CD1c-positive myeloid dendritic cell (primary cell): ENCODE measurements around the gene CILP.
"Not testable (repeated sequence)": the region's sequence is repeated elsewhere in the genome, so short reads cannot be mapped to it uniquely, and the experiment has no call there.

Experiments
- DNase-seq: peaks from one replicate; pipeline ENCODE4 v3.0.0-alpha.2; 2016; ENCODE audit errors: extremely low spot score

Gene CILP

DNA sequence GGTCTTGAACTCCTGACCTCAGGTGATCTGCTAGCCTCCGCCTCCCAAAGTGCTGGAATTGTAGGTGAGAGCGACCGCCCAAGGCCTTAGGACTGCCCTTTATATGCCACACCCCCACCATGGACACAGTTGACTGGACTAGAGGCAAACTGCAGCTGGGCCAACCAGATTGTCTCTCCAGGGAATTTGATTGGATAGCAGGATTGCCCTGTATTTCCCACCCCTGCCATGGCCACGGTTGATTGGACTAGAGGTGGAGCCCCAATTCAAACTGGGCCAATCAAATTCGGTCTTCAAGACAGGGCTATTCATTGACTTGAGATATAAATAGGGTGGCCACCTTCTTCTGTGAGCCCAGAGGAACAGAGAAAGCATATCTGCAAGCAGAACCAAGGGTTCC lies 19.3 kb downstream of the CILP start:
- DNase-seq, result peak; percentile 5

DNA sequence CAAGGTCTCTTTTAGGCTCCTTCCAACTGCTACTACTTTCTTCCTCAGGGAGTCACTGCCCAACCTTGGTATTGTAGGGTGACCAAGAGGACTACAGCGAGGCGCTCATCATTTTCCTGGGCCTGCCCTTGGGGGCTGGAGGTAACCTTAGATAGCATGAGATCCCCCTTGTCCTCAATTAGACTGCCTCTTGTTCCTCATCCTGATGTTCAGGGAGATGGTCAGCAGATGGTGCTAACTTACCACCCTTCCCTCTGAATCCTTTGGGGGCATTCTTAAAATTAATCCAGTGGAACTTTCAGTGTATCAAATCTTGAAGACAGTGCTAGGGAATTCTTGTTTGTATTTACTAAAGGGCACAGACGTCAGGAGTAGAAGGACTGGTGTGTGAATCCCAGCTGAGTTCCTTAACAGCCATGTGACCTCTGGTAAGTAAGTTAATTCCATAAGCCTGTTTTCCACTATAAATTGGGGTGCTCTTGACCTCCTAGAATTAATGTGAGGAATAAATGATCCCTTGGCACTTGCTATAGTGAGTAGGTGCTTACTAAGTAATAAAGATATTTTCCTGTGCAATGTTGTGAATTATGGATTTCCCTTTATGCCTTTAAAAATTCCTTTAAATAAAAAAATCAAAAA lies 22.1 kb downstream of the CILP start:
- peak; percentile 43 for DNase-seq

- DNase-seq, result not testable (repeated sequence)
Measured at GRCh38 chr15:65188472-65188871, 22.8 kb downstream of the CILP start.

DNA sequence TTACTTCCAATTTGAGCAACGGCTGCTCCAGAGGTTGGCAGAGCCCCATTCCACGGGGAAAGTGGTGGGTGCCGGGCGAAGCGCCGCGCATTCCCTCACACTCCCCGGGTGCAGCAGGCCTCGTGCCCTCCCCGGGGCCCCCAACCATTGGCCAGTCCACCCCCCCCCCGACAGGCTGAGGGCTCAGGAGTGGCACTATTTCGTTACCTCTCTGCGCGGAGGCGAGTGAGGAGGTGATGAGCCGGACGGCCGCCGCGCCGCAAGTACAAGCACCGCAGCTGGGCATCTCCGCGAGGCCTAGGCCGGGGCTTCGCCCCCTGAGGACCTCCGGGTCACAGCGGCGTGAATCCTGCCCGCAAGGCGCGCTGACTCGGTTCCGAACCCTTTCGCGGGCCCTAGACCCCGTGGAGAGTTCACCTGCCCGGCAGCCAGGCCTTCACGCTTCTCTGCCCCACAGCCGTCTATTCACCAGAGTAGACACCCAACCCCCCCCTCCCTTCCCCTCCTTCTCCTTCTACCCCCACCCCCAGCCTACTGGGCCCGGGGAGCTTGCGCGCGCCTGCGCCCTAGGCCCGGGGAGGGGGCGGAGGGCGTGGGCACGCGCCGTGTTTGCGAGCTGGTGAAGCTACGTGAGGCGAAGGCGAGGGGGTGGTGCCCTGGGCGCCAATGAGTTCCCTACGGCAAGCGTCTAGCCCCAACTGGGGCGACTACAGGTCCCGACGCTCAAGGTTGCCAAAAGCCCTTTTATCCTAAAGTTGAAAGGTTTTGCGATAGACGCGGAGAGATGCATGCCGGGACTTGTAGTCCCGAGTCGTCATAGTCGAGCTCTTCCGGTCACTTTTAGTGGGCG lies 26.2 kb downstream of the CILP start, which contains the start of gene CLPX:
TSS of gene CLPX (minus strand) at position 475 of the 850 bp plus-strand sequence. CDS start at position 286, 189 bp downstream.
- peak; percentile 96 for DNase-seq

DNA sequence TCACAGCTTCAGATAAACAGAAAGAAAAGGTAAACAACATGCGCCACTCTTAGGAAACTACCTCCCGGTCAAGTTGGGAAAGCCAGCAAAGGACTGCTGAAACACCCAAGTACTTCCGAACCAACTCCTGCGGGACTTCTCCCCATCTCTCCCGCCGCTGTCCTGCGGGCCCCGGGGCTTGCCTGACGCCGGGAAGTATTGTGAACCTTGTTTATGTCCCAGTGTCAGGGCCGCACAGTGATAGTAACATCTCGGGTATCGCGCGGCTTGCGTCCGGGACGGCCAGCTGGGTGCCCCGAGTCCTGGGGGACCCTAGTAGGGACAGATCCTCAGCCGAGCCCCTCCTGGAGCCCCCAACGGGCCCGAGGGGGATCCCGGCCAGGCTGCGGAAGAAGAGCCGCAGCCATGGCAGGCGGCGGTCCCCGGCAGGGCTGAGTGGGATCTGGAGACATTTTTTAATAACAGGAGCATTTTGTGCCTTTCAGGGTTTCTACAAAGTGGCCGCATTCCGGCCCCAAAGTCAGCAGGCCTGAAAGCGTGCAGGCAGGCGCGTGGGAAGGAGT lies 26.9 kb downstream of the CILP start:
- DNase-seq, result peak; percentile 69

DNA sequence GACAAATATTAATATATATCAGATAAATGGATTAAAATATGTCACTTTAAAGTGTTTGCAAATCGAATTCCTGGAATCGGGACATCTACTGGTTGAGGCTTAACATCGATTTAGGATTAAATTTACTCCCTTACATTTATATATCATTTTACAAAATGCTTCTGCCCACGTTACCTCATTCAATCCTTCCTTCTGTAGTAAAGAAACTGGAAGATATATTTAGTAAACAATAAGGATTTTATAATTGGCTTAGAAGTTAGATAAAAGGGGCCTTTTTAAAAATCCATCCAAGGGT lies 27.5 kb downstream of the CILP start:
- DNase-seq, result no peak

- no peak for DNase-seq
Measured at GRCh38 chr15:65182538-65182937, 28.7 kb downstream of the CILP start.

- DNase-seq, result not testable (repeated sequence)
Measured at GRCh38 chr15:65181582-65182353, 29.5 kb downstream of the CILP start.

DNA sequence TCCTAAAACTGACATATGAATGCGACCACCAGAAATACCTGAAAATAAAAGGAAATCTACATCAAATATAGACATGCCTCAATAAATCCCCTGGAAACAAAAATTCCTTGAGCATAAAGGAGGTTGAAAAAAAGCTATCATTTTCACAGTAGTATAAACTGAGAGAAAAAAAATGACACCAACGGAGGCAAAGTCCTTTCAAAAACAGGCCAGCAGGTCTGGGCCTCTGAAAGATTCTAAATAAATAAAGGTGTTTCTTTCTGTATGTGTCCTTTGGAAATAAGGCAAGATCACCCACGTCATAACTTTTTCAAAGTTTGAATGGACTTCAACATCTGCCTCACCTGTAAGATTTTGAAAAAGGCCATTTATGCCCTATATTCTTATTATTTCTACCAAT lies 31.1 kb downstream of the CILP start:
- DNase-seq, result no peak

DNA sequence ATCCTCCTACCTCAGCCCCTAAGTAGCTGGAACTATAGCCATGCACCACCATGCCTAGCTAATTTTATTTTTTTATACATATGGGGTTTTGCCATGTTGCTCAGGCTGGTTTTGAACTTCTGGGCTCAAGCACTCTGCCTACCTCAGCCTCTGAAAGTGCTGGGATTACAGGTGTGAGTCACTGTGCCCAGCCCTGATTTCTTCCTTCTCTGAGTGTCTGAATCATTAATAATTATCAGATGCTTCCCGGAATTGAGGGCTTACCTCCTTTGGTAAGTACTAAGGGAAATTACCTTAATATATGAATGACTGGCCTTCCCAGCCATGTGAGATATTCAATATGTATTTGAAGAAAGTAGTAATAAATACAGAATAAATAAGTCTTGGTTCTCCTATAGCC lies 33.4 kb downstream of the CILP start:
- DNase-seq, result no peak

DNA sequence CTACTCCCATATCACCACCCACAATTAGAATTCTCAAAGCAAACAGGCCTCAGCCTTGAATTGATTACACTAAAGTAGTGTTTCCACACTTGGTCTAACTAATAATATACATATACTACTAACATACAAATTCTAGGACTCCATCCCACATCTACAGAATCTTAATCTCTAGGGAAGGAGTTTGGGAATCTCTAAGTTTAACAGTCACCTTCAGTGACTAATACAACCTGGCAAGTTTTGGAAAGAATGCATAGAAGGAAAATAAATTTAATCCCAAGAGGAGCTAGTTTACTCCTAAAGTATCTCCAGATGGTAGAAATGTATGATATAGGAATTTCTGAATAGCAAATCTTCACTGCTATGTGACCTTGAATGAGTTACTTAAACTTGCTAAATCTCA lies 35.2 kb downstream of the CILP start:
- DNase-seq, result no peak

DNA sequence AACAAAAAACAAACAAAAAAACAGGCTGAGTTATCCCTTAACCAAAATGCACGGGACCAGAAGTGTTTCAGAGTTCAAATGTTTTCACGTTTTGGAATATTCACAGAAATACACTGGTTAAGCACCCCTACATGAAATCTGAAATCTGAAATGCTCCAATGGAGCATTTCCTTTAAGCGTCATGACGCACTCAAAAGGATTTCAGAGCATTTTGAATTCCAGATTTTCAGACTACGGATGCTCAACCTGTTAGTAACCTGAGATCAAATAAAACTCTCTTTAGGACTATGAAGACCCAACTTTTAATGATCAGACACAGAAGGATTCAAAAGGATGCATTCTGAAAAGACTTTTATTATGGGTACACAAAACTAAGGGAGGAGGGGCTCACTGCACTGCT lies 35.8 kb downstream of the CILP start:
- DNase-seq, result no peak

- DNase-seq, result no peak
Measured at GRCh38 chr15:65174509-65174908, 36.8 kb downstream of the CILP start.

DNA sequence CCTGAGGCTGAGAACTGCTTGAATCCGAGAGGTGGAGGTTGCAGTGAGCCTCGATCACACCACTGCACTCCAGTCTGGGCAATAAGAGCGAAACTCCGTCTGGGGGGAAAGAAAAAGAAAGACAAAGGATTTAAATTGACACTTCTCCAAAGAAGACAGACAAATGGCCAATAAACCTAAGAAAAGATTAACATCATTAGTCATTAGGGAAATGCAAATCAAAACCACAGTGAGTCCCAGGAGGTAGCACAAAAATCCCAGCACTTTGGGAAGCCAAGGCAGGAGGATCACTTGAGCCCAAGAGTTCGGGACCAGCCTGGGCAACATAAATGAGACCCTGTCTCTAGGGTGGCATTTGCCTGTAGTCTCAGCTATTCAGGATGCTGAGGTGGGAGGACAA lies 38.7 kb downstream of the CILP start:
- DNase-seq, result no peak

DNA sequence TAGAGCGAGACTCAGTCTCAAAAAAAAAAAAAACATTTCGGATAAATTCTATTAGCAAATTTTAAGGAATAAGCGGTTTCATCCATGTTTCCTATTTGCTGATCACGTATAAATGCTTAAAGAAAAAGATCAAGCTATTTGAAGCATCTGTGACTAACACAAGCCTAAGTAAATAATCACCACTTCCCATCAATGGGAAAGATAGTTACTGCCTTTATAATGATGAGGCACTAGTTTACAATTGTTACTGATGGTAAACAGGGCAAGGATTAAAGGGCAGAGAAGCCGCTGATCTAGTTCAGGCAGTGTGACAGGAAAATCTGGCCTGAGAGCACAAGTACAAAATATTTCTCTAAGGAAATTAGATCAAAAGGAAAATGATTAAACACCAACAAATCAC lies 39.8 kb downstream of the CILP start:
- DNase-seq, result no peak

GRCh38 chr15:65165875-65166274 lies 45.4 kb downstream of the CILP start:
- DNase-seq, result no peak

DNA sequence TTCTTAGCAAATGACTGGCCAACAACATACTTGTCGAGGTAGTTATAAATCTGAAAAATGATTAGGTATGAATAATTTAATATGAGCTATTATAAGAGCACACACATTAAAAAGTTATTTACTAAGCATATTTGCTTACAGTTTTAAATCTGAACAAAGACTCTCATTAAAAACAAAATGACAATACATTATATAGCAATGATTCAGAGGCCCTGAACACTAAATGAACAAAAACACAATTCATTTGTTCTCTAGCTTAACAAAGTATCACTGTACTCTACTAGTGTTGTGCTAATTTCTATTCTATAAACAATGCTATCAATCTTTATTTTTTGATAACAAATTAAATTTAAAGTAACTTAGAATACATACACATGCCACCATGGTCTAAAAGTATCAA lies 47.1 kb downstream of the CILP start:
- DNase-seq, result no peak

GRCh38 chr15:65163041-65163440 lies 48.2 kb downstream of the CILP start:
- no peak for DNase-seq

DNA sequence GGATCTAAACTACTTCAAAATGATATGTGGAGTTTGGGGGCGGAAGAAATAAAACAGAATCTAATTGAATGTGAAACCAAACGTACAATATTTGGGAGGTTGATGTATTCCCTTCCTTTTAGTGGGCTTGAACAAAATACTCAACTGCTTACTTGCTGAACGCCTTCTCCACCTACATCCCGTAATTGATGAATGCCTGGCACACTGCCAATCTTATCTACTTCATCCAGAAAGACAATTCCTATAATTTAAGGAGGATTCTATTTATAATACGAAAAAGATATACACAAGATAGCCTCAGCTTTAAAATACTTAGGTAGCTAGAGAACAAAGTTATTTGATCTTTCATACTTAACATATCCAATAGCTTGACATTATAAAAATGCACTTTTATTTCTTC lies 54.6 kb downstream of the CILP start:
- no peak for DNase-seq

DNA sequence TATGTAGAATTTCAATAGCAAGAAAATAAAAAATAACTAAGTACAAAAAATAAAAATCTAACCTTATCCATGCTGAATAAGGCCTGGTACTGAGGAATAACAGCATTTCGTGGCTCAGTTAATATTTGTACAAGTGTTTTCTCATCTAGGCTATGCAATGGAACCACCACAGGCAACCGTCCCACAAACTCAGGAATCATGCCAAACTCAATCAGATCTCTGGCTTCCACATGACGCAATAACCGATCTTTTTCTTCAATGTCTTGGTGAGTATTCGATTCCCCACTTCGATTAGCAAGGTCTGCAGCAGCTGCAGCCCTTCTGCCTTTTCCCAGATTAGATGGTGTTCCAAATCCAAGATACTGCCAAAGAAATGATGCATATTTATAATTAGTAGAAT lies 56.6 kb downstream of the CILP start:
- DNase-seq, result no peak

DNA sequence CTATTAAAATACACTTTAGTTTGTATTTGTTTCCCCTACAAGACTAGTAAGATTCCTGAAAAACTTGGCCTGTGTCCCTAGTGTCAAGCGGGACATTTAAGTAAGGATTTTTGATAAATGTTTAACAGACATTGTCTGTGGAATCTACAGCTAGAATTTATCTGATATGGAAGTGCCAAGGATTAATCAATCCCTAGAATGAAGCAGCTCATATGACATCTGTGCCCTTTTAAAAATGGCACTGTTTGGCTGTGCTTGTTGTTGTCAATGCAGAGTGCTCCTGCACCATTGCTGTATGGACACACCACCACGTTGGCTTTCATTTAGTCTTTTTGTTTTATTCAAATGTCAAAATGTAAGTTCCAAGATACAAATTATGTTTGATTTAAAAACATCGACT lies 63.4 kb downstream of the CILP start:
- DNase-seq, result no peak

- DNase-seq, result no peak
Measured at GRCh38 chr15:65146438-65146837, 64.8 kb downstream of the CILP start.
